ENCODE measurements around the gene PHRF1. TPM values are rescaled to one million over a fixed set of nuclear protein-coding genes. Genes with fewer than 3 reads are reported as not detected.
A peak's percentile ranks its signal among the peaks of the same experiment; 100 is the strongest.

PHRF1 gene
- total and polyA plus RNA-seq, 9 of the 15 experiments (the other 6 are each of a cell fraction or from before 2014, with no cell fraction given), result 0.07 to 37.2 (median 7.7) TPM

DNA sequence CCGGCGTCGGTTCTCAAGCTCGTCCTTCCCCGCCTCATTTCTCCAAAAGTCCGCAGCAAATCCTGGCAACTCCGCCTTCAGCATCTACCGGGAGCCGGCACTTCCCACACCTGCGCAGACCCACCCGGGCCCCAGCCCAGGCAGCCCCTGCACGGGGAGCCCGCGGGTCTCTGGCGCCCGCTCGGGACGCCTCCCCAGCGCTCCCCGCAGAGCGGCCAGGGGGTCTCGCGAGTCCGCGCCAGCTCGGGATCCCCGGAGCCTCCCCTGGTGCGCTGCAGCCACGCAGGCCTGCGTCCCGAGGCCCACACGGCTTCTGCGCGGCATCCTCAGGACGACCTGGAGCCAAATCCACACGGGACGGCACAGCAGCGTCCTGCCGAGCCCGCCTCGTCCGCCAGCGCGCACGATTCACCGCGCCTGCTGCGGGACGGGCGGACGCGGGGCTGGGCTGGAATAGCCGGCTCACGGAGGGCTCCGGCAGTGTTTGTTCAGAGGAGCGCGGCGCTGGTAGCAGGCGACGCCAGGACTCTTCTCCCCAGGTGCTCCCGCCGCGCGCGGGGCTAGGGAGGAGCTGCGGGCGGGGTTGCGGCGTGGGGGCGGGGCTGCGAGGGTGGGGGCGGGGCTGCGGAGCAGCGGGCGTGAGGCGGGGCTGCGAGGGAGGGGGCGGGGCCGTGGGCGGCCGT lies 816 bp upstream of the PHRF1 start (continued):
- no peak for TF ChIP-seq SAFB2 (IDR thresholded peaks at IDR 0.05; ENCODE audit: borderline replicate concordance, low read depth, low read length, severe bottlenecking)
- peak; percentile 15; the same call in 1 of the 2 replicates for TF ChIP-seq GATAD2A (IDR thresholded peaks at IDR 0.05)
- 0 out of 2 replicates have a peak, but pooled peaks have one; percentile 26 for TF ChIP-seq MTA3 (IDR thresholded peaks at IDR 0.05; ENCODE audit: borderline replicate concordance)
- TF ChIP-seq, protein P1, sequence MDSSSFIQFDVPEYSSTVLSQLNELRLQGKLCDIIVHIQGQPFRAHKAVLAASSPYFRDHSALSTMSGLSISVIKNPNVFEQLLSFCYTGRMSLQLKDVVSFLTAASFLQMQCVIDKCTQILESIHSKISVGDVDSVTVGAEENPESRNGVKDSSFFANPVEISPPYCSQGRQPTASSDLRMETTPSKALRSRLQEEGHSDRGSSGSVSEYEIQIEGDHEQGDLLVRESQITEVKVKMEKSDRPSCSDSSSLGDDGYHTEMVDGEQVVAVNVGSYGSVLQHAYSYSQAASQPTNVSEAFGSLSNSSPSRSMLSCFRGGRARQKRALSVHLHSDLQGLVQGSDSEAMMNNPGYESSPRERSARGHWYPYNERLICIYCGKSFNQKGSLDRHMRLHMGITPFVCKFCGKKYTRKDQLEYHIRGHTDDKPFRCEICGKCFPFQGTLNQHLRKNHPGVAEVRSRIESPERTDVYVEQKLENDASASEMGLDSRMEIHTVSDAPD (CRISPR knock-in tag; IDR thresholded peaks at IDR 0.05), result no peak
- TF ChIP-seq, protein P2, sequence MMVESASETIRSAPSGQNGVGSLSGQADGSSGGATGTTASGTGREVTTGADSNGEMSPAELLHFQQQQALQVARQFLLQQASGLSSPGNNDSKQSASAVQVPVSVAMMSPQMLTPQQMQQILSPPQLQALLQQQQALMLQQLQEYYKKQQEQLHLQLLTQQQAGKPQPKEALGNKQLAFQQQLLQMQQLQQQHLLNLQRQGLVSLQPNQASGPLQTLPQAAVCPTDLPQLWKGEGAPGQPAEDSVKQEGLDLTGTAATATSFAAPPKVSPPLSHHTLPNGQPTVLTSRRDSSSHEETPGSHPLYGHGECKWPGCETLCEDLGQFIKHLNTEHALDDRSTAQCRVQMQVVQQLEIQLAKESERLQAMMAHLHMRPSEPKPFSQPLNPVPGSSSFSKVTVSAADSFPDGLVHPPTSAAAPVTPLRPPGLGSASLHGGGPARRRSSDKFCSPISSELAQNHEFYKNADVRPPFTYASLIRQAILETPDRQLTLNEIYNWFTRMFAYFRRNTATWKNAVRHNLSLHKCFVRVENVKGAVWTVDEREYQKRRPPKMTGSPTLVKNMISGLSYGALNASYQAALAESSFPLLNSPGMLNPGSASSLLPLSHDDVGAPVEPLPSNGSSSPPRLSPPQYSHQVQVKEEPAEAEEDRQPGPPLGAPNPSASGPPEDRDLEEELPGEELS (CRISPR knock-in tag; IDR thresholded peaks at IDR 0.05; ENCODE audit: borderline replicate concordance), result 0 out of 2 replicates have a peak, but pooled peaks have one; percentile 31
- TF ChIP-seq ATF2 (CRISPR knock-in tag; IDR thresholded peaks at IDR 0.05), result no peak
- no peak for TF ChIP-seq NEUROD1 (IDR thresholded peaks at IDR 0.05; ENCODE audit: borderline replicate concordance, low read depth, low read length, partially characterized antibody)
- TF ChIP-seq SNAPC5 (CRISPR knock-in tag; IDR thresholded peaks at IDR 0.05), result no peak
- no peak for TF ChIP-seq NFIC (IDR thresholded peaks at IDR 0.05)
- no peak for TF ChIP-seq BCOR (IDR thresholded peaks at IDR 0.05)
- no peak for TF ChIP-seq STAT5A (IDR thresholded peaks at IDR 0.05; ENCODE audit: borderline replicate concordance, low read length)
- no peak for TF ChIP-seq E2F1 (CRISPR knock-in tag; IDR thresholded peaks at IDR 0.05)
- TF ChIP-seq CBX2 (IDR thresholded peaks at IDR 0.05; ENCODE audit: insufficient read depth, low read length, poor library complexity, severe bottlenecking), result no peak
- TF ChIP-seq ZNF175 (CRISPR knock-in tag; IDR thresholded peaks at IDR 0.05; ENCODE audit: low read depth), result no peak
- TF ChIP-seq ZNF212 (CRISPR knock-in tag; IDR thresholded peaks at IDR 0.05), result no peak
- no peak for TF ChIP-seq ZNF146 (CRISPR knock-in tag; IDR thresholded peaks at IDR 0.05; ENCODE audit: unreplicated experiment)
- no peak for TF ChIP-seq TGIF2 (CRISPR knock-in tag; IDR thresholded peaks at IDR 0.05)
- no peak for TF ChIP-seq ZBTB17 (CRISPR knock-in tag; IDR thresholded peaks at IDR 0.05)
- TF ChIP-seq NRF1 (conservative IDR thresholded peaks at IDR 0.05 in 1 of 2, IDR thresholded peaks at IDR 0.05 in 1 of 2), result peak; percentile 73 to 78
- no peak for TF ChIP-seq FOXJ3 (CRISPR knock-in tag; IDR thresholded peaks at IDR 0.05)
- TF ChIP-seq MTA2 (IDR thresholded peaks at IDR 0.05; ENCODE audit: low read depth), result no peak

Measured in K562 (cell line).